Measurements from ENCODE around the gene CPA1. TPM values are rescaled to one million over a fixed set of nuclear protein-coding genes. Genes with fewer than 3 reads are reported as not detected.
A peak's percentile ranks its signal among the peaks of the same experiment; 100 is the strongest.
"Not testable (repeated sequence)": the region's sequence is repeated elsewhere in the genome, so short reads cannot be mapped to it uniquely, and the experiment has no call there.

The CPA1 gene
- total RNA-seq, 1 donor from 2014 or later = not detected

DNA sequence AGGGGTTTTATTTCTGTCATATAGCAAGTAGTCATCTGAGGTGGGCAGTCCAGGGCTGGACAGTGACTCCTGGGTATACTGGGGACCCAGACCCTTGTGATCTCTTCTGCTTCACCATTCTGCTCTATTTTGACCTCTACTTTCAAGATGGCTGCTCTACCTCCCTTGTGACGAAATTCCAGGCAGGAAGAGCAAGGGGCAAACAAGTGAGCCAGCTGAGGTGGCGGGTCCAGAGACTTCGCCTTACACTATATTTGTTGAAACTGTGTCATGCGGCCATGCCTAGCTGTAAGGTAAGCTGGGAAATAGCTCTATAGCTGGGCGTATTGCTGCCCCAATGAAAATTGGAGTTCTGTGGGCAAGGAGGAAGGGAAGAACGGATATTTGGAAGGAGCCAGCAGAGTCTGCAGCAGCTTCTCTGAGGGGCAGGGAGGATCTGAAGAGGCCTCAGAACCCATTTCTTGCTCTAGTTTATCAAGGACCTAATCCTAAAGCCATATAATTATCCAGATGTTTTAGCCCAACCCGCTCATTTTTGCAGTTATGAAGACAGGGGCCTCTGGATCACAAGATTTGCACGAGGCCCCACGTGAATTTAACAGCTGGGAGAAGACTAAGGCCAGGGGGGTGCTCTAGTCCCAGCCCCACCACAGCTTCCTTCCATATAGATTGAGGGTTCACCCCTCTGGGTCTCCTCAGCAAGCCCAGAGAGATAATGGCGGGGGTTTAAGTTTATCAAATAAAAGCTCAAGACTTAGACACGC is 7.7 kb upstream of the CPA1 start:
- no peak for DNase-seq (ENCODE audit: low read depth)

DNA sequence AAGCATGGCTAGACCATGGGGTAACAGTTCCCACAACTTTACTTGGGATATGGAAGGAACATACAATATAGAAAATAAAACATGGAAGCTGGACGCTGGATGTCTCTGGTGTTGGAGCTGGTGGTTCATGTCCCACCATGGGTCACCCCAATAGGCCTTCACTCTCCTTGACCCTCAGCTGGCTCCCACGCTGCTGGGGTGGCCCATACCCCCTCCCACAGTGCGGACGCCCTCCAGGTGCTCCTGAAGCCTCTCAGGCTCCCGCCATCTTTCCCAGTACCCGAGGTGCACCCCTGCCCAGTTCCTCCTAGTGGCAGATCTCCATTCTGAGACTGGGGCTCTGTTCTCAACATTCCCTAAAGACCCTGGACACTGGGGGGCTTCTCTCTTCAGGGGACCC is 5.8 kb upstream of the CPA1 start:
- DNase-seq (ENCODE audit: low read depth) = no peak

DNA sequence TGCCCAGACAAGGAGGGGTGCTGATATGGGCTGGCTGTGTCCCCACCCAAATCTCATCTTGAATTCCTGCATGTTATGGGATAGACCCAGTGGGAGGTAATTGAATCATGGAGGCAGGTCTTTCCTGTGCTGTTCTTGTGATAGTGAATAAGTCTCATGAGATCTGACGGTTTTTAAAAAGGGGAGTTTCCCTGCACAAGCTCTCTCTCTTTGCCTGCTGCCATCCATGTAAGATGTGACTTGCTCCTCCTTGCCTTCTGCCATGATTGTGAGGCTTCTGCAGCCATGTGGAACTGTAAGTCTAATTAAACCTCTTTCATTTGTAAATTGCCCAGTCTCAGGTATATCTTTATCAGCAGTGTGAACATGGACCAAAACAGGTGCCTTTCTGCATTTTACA is 3.8 kb upstream of the CPA1 start:
- not testable (repeated sequence) for DNase-seq (ENCODE audit: low read depth)

DNA sequence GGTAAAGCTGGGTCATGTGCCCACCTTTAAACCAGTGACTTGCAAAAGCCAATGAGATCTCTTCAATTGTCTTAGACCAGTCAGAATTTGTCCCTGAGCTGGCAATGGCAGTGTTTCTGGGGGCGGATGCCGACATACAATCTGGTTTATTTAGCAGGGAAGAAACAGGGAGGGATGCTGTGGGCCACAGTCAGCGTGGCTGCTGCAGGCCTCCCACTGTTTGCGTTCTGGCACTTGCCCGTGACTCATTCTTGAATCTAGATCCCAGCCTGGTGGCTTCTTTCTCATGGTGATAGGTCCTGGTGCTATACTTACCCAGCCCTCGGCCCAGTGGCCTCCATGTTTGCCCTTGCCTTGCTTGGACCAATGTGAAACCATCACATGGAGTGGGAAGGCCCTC is 3.1 kb upstream of the CPA1 start:
- no peak for DNase-seq (ENCODE audit: low read depth)

DNA sequence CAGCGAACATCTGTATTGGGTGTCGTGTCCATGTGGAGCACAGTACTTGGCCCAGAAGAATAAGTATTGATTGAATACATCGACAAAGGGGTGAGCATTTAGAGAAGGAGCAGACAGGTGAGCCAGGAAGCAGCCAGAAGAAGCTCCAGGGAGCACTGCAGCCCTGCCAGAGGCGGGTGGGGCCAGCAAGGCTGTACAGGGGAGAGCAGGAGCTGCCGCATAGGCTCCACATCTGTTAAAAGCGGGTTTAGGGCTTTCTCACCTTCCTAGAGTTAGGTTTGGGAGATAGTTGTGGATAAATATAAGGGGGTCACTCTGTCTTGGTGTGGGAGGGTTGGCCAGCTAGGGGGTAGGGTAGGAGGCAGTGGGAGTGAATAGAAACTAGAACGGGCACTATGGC is 1.3 kb upstream of the CPA1 start:
- no peak for DNase-seq (ENCODE audit: low read depth)

DNA sequence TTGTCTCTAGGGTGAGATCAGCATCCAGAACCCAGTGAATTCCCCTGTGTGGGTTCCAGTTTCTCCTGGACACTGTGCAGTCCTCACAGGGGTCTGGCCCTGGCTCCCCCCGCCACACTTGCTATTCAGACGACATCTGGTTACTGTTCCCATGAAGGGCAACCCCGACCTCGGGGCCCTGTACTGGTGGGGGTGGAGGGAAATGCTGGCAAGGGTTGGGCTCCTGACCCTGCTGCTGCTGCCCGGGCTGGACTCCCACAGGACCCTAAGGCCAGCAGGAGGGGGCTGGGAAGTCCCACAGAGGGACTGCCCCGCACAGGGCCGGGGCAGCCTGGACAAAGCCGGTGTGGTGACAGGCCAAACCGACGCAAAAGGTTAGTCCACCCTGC is 768 bp upstream of the CPA1 start:
- no peak for DNase-seq (ENCODE audit: low read depth)

DNA sequence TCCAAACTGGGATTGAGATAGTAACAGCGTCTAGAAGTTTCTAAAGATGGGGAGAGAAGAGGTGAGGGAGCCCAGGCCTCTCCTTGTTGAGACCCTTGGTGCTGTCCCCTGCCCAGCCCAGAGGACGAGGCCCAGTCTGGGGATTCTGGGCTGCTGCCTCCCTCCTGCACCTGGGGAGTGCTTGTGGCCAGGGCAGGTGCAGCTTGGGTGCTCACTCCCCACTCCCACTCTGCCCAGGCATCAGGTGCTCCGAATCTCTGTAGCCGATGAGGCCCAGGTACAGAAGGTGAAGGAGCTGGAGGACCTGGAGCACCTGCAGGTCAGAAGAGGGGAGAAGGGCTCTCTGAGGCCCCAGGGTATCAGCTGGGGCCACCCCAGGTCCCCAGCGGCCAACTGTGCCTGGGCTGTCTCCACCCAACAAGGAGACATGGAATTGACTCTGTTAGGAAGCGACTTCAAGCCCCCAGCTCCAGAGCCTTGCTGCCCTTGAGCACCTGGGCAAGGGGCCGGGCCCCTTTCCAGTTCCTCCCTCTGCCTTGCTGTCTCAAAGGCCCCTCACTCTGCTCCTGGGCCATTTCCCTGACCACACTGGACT is 664 bp downstream of the CPA1 start:
- DNase-seq (ENCODE audit: low read depth) = no peak

DNA sequence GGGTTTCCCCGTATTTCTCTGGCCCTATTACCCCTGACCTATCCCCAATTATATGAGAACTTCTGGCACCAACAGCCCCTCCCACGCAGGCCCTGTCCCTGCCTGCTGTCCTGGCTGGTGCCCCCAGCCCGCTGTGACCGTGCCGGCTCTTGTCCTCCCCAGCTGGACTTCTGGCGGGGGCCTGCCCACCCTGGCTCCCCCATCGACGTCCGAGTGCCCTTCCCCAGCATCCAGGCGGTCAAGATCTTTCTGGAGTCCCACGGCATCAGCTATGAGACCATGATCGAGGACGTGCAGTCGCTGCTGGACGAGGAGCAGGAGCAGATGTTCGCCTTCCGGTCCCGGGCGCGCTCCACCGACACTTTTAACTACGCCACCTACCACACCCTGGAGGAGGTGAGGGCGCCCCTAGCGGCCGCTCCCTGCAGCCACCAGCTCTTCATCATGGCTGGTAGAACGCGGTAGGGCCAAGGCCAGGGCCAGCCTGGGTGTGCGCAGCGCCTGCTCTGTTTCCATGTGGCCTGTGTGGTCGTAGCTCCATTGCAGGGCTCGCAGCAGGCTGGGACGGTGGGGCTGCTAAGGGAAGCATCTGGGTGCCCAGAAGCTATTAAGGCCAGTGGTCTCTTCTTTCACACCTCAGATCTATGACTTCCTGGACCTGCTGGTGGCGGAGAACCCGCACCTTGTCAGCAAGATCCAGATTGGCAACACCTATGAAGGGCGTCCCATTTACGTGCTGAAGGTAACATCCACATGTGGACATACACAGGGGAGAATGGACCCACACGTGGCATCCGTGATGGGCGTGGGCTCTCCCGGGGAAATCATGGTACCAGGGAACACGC is 1.4 kb downstream of the CPA1 start:
- no peak for DNase-seq (ENCODE audit: low read depth)

DNA sequence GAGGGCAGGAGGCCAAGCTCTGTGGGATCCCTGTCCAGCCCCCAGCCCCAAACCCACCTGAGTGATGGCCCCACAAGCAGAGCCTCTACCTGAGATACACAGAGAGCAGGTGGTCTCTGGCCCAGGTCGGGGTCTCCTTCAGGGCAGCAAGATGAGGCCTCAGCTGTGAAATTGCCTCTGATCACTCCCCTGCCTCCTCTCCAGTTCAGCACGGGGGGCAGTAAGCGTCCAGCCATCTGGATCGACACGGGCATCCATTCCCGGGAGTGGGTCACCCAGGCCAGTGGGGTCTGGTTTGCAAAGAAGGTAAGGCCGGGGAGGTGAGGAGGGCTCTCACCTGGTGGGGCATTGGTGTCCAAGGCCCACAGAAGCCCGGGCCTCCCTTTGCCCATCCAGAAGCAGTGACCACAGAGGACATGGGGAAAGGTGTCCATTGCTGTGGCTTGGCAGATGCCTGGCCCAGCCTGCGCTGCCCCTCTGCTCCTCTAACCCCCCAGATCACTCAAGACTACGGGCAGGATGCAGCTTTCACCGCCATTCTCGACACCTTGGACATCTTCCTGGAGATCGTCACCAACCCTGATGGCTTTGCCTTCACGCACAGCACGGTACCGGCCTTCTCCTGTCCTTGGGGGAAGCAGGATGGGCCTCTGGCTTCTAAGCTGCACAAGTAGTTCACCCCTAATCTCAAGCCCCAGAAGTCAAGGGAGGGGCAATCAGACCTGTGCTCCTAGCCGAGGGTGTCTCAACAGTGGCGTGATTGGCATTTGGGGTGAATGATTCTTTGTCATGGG is 3.1 kb downstream of the CPA1 start:
- no peak for DNase-seq (ENCODE audit: low read depth)

DNA sequence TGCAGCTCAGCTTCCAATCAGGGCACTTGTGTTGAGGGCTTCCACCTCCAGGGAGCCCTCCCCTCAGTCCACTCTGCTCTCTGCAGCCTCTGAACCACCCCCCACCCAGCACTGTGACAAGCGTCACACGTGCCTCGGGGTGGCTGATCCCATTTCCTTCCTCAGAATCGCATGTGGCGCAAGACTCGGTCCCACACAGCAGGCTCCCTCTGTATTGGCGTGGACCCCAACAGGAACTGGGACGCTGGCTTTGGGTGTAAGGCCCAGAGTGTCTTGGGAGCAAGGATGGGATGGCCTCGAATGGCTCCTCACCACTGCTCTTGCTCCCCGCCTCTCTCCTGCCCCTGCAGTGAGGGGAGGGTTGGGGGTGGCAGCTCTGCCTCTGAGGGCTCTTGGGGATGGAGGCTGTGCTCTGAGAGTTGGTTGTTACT is 4.1 kb downstream of the CPA1 start:
- no peak for DNase-seq (ENCODE audit: low read depth)

DNA sequence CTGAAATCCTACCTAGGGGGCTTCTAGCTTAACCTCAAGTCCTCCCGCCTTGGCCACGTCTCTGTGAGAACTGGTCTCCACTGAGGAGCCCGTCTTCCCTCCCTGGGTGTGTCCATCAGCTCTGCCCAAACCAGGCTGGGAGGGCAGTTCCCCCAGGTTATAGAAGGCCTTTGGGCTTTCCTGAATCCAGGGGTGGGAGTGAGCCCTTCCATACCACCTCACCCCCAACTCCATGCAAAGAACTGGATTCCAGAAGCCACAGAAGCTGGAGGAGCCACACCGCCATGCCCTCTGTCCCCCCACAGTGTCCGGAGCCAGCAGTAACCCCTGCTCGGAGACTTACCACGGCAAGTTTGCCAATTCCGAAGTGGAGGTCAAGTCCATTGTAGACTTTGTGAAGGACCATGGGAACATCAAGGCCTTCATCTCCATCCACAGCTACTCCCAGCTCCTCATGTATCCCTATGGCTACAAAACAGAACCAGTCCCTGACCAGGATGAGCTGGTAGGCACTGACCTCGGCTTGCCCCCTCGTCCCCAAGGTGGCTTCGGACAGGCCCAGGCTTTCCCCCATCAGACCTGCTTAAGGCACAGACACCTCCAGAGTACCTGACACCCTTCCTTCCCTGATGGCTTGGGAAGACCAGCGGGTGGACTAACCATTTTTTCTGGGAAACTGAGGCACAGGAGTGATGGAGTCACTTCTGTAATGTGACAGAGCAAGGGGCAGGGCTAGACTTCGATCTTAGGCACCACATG is 4.7 kb downstream of the CPA1 start:
- DNase-seq (ENCODE audit: low read depth) = no peak

DNA sequence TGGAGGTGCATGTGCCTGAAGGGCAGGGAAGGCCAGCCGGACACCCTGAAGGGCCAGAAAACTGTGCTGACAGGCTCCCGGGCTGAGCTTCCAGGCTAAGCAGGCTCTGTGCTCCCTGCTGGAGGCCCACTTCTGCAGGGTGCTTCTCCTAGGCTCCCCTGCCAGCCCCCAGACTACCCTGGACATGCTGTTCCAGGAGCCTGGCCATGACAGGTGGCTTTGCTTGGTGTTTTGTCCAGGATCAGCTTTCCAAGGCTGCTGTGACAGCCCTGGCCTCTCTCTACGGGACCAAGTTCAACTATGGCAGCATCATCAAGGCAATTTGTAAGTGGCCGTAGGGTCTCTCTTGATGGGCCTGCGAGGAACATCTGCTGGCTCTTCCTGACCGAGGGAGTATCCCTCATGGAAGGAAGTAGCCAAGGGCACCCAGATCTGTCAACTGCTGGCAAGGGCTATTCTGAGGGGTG is 5.3 kb downstream of the CPA1 start:
- no peak for DNase-seq (ENCODE audit: low read depth)

DNA sequence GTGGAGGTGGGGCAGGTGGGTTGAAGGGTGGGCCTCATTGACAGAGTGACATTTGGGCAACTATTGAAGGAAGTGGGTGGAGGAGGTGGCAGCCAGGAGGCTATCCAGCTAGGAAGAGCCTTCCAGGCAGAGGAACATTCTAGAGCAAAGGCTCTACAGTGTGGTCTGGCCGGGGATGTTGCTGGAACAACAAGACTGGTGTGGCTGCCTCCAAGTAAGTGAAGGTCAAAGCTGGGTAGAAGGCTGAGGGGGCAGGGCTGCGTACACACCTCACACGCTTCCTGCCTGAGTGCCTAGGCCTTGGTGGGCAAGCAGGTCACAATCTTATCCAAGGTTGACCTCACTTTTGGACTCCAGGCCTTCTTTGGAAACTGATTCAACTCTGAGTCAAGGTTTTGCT is 6.6 kb downstream of the CPA1 start:
- DNase-seq (ENCODE audit: low read depth) = peak; percentile 32

DNA sequence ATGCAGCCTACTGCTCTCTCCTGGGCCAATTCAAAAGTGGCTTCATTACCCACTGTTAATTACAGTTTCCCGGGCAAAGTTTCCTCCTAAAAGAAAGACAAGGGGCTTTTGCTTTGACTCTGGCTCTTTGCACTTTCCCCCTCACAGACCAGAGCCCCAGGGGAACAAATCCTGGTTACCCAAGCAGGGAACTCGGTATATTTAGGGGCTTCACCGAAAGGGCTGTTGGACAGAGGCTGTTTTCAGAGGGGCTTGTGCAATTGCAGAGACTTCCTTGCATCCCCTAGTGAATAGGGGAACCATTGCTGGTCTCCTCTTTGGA is 7.0 kb downstream of the CPA1 start:
- no peak for DNase-seq (ENCODE audit: low read depth)

DNA sequence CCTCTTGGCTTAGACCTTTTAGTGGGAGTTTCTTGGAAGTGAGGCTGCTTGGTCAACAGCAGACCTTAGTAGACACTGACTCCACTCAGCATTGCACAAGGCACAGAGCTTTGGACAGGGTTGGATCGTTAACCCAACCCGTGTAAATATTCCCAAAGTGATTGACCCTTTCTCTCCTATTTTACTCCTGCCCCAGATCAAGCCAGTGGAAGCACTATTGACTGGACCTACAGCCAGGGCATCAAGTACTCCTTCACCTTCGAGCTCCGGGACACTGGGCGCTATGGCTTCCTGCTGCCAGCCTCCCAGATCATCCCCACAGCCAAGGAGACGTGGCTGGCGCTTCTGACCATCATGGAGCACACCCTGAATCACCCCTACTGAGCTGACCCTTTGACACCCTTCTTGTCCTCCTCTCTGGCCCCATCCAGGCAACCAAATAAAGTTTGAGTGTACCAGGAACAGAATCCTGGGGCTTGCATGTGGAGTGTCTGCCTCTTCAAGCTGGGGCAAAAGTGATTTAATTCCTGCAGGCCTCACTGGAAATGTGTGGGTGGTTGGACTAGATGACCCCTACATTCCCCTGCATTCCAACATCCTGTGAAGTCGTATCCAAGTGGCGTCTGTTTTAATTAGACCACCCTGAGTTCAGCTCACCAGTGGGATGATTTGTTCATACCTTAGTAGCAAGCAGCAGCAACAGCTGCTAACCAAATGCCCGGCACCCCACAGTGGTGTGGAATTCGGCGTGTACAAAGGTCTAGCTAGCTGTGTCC is 7.5 kb downstream of the CPA1 start:
- peak; percentile 46 for DNase-seq (ENCODE audit: low read depth)

DNA sequence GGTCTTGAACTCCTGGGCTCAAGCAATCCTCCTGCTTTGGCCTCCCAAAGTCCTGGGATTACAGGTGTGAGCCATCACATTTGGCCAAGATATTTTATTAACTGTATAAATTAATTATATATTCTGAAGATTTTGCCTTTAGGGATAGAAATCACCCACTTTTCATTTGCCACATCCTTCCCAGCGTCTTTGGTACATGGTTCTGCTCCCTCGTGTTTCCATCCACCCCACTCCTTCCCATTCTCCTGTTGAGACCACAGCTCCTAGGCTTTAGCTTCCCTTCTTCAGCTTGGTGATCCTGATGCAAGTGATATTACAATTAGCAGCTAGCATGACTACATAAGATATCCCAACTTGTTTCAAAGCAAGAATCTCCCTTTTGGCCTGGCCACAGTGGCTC is 8.4 kb downstream of the CPA1 start:
- DNase-seq (ENCODE audit: low read depth) = no peak

DNA sequence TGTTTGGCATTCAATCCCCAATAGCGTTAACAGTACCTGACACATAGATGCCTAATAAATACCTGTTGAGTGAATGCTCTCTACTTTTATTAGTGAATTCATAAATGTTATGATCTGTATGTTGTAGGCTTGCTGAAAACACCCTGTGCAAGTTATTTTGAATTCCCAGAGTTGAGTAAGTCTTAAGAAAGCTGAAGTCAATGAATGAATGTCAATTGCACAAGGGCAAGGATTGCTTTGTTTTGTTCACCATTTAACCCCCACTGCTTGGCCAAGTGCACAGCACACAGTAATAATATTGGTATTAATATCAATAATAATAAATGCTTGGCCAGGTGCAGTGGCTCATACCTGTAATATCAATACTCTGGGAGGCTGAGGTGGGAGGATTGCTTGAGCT is 10.2 kb downstream of the CPA1 start:
- DNase-seq (ENCODE audit: low read depth) = no peak

DNA sequence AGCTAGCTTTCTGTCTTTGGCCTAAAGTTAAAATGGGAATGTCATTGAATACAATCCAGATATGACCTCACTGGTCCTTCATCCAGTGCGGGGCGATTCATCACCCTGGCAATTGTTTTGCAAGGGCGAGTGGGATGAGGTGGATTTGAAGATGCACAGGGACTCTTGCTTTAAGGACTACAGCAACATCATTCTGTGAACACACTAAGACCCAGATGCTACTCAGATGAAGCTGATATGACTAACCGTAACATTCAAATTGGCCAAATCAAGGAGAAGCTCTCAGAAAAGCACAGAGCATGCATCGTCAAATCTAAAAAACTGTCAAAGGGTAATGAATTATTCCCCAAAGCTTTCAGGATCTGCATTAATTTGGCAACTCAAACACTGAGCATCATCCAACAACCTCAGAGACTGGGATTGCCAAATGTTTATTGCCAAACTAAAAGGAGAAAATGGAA is 12.8 kb downstream of the CPA1 start:
- no peak for DNase-seq (ENCODE audit: low read depth)

DNA sequence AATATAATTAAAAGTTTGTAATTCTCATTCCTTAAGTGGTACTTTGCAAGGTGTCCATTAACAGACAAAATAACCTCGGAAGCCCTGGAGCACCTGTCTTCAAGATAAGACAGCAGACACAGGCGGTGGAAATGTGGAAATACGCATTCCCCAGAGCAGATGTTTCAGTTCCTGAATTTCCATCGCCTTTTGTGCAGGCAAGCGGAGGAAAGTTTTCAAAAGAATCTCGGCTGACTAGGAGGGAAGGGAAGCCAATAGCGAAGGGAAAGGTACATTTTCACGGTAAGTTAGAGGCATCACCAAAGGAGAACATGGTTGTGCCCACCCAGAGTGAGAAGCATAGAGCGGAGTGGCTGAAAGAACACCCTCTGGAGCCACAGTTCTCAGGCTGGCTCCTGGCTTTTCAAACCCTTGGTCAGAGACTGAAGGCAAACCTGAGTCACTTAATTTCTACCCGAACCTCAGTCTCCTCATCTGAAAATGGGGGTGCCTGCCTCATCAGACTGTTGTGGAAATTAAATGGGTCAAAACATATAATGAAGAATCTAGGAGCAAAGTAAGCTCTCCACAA is 13.6 kb downstream of the CPA1 start:
- no peak for DNase-seq (ENCODE audit: low read depth)

Data from renal cortical epithelial cell (primary cell).